GM12878 (cell line): Measurements from ENCODE around the gene ABCA7. TPM values are rescaled to one million over a fixed set of nuclear protein-coding genes. Genes with fewer than 3 reads are reported as not detected.

Experiments used
- ATAC-seq: fragments of 200-7000 bp; cut with Tn5 transposase; 3 replicates; pipeline ENCODE4 v1.9.1; 2020; ENCODE audit warnings: mild to moderate bottlenecking, moderate library complexity
- BruUV-seq: library from RNA; stranded (reverse); fragments of 400-500 nt; replicated peaks from 2 replicates; lab custom pipeline; 2021; lab: Mats Ljungman, UMichigan
- CTCF ChIA-PET: fragments of 300-600 bp; sonication (Branson Sonifier 250); formaldehyde crosslinking; extraction: SDS; loops from one replicate; lab custom pipeline; 2021; ENCODE audit warnings: inconsistent platforms; lab: Yijun Ruan, JAX
- POLR2A ChIA-PET: fragments of 350-600 bp; formaldehyde crosslinking; extraction: SDS; loops from one replicate; lab custom pipeline; 2021; ENCODE audit warnings: inconsistent platforms; lab: Charles Lee
- RAD21 ChIA-PET: fragments of 300-600 bp; sonication (Branson Sonifier 250); formaldehyde crosslinking; loops from one replicate; lab custom pipeline; 2023; ENCODE audit warnings: antibody characterized with exemption; ENCODE audit not compliant: unreplicated experiment; lab: Charles Lee
- SMC1A ChIA-PET: fragments of 300-600 bp; sonication (Branson Sonifier 250); formaldehyde crosslinking; loops from one replicate; lab custom pipeline; 2023; ENCODE audit not compliant: unreplicated experiment, uncharacterized antibody; lab: Charles Lee
- DNase-seq: peaks from one replicate; pipeline ENCODE4 v3.0.0-alpha.2; 2011; ENCODE audit warnings: low read depth, low spot score
- FAIRE-seq: peaks from 3 replicates; lab custom pipeline; 2011; peaks lifted over from hg19 to GRCh38; lab: Jason Lieb, UNC
- H2AFZ ChIP-seq: 2 replicates; pipeline ENCODE4 v1.6.0; 2011; ENCODE audit warnings: low read depth, low read length, control low read depth; ENCODE audit not compliant: control insufficient read depth
- H3K27ac ChIP-seq: 2 replicates; pipeline ENCODE4 v1.5.1; 2011; ENCODE audit warnings: control low read depth; ENCODE audit not compliant: control insufficient read depth, insufficient read depth
- H3K27me3 ChIP-seq, 2 experiments: replicated peaks in 1 of 2; 2 replicates each; pipeline versions ENCODE4 v1.6.0 to v1.6.1; 2011; ENCODE audit warnings: low read length in 1 of 2; ENCODE audit not compliant: control insufficient read depth in 2 of 2, insufficient read depth in 2 of 2
- H3K36me3 ChIP-seq, 2 experiments: 2 replicates each; pipeline ENCODE4 v1.5.1; 2011; ENCODE audit warnings: low read length in 1 of 2; ENCODE audit not compliant: control insufficient read depth in 2 of 2, insufficient read depth in 2 of 2
- H3K4me1 ChIP-seq: 2 replicates; pipeline ENCODE4 v1.6.1; 2011; ENCODE audit warnings: mild to moderate bottlenecking, low read length, moderate library complexity, mixed read lengths; ENCODE audit not compliant: control insufficient read depth, insufficient read depth
- H3K4me2 ChIP-seq: 2 replicates; pipeline ENCODE4 v1.6.0; 2011; ENCODE audit warnings: control low read depth; ENCODE audit not compliant: control insufficient read depth, insufficient read depth
- H3K4me3 ChIP-seq: fragments of 200-600 bp; sonication (generic); 2 replicates; pipeline ENCODE4 v1.5.1; 2016
- H3K79me2 ChIP-seq: 2 replicates; pipeline ENCODE4 v1.6.0; 2011; ENCODE audit warnings: low read length; ENCODE audit not compliant: control insufficient read depth, insufficient read depth
- H3K9ac ChIP-seq: 2 replicates; pipeline ENCODE4 v1.8.0; 2011; ENCODE audit warnings: low read length, control low read depth, mixed read lengths; ENCODE audit not compliant: control insufficient read depth, insufficient read depth
- H3K9me3 ChIP-seq: replicated peaks from 3 replicates; pipeline ENCODE4 v1.5.1; 2011; ENCODE audit warnings: mild to moderate bottlenecking, low read length; ENCODE audit not compliant: control insufficient read depth, insufficient read depth
- H4K20me1 ChIP-seq: 2 replicates; pipeline ENCODE4 v1.6.0; 2011; ENCODE audit not compliant: control insufficient read depth, insufficient read depth
- BHLHE40 ChIP-seq, 2 experiments: fragments of 450-650 bp in 1 of 2; IDR thresholded peaks; 2 replicates each; pipeline ENCODE4 v1.6.1; 2011 to 2017; ENCODE audit warnings: low read depth in 2 of 2, borderline replicate concordance in 1 of 2, improper control_type of control experiment in 1 of 2, low read length in 1 of 2, mild to moderate bottlenecking in 1 of 2
- ESRRA ChIP-seq: IDR thresholded peaks from 2 replicates; pipeline ENCODE4 v1.6.1; 2012; ENCODE audit warnings: mild to moderate bottlenecking, low read length, improper control_type of control experiment
- FOXK2 ChIP-seq: fragments of 450-650 bp; IDR thresholded peaks from 2 replicates; pipeline ENCODE4 v1.6.1; 2017; ENCODE audit warnings: mild to moderate bottlenecking, moderate library complexity
- KLF5 ChIP-seq: fragments of 450-650 bp; IDR thresholded peaks from 2 replicates; pipeline ENCODE4 v1.6.1; 2014; ENCODE audit warnings: mild to moderate bottlenecking; ENCODE audit not compliant: partially characterized antibody
- NR2F1 ChIP-seq: fragments of 450-650 bp; conservative IDR thresholded peaks from 2 replicates; pipeline ENCODE4 v1.6.1; 2017; ENCODE audit warnings: mild to moderate bottlenecking
- POLR2A ChIP-seq: IDR thresholded peaks from 2 replicates; pipeline ENCODE4 v1.6.1; 2011; ENCODE audit warnings: low read depth, mild to moderate bottlenecking, low read length
- USF2 ChIP-seq: IDR thresholded peaks from 2 replicates; pipeline ENCODE4 v1.6.1; 2011; ENCODE audit warnings: low read depth, low read length, improper control_type of control experiment, borderline replicate concordance
- WGBS: methylation state at CpG from one replicate; pipeline ENCODE4 v1.1.6; 2016; ENCODE audit warnings: low lambda C conversion rate; ENCODE audit not compliant: insufficient replicate concordance, insufficient coverage; ENCODE audit errors: missing lambda C conversion rate; 5-methylcytosine and 5-hydroxymethylcytosine counted together
- in situ Hi-C: fragments of 300-500 bp; cut with MboI; formaldehyde crosslinking; loops from 9 replicates; pipeline ENCODE4 v1.14.3; 2018; ENCODE audit warnings: mixed read lengths
- intact Hi-C: fragments of 100-400 bp; cut with micrococcal nuclease; formaldehyde crosslinking; loops from one replicate; pipeline ENCODE4 v1.14.2; 2022; ENCODE audit not compliant: unreplicated experiment
- polyA plus RNA-seq, 11 experiments: library from polyadenylated mRNA; depleted of rRNA in 4 of 11; unstranded in 6 of 11; stranded (reverse) in 5 of 11; fragments of >200 nt; fragmentation: Nextera tagmentation in 4 of 11; fragmentation: Illumina TruSeq in 1 of 11; extraction: Ambion mirVana in 4 of 11; extraction: Trizol in 1 of 11; gene quantifications; 1 replicate in 1 of 11; 2 replicates in 10 of 11; pipeline versions ENCODE4 v1.2.1 to v1.2.3, GENCODE V29; 2011 to 2016; ENCODE audit warnings: inconsistent platforms in 2 of 11, missing spikeins in 2 of 11, low read depth in 1 of 11
- total RNA-seq, 4 experiments: library from RNA; depleted of rRNA in 3 of 4; stranded (reverse); fragments of >200 nt in 3 of 4; fragmentation: Illumina TruSeq in 1 of 4; extraction: Trizol in 1 of 4; gene quantifications; 2 replicates each; pipeline versions ENCODE4 v1.2.1 to v1.2.3, GENCODE V29; 2013 to 2021

The ABCA7 gene
- total and polyA plus RNA-seq, 10 of the 15 experiments (the other 5 are each of a cell fraction or from before 2014, with no cell fraction given), result 1.0 to 49.5 (median 14.8) TPM

DNA sequence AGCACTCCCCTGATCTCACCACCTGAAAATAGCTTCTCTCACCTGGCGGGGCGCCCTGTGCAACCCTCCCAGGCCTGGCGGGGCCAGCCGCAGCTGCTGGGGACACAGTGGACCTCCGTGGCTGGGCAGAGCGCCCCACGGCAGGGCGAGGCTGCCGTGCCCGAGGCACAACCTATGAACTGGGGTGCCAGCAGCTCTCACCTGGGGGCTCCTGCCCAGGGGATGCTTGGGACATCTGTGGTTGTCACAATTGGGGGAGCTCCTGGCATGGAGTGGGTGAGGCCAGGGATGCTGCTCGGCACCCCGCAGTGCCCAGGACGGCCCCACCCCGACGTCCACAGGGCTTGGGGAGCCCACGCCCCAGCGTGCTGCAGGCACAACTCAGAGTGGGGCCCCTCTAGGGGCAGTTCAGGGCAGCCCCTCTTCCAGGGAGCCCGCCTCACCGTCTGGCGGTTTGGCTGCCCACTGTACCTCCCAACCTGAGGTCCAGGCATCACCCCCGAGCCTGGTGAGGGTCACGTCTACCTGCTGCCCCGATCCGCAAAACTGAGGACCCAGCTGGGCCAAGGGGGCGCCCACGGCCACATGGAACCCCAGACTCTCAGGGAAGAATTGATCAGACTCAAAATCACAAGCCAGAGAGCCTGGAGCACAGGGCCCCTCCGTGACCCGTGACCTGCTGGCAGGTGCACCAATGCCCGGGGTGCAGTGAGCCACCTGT, 24.7 kb upstream of the ABCA7 start:
- intact Hi-C loops, result no loop called here
- peaks cover 32% of the 10 kb centered on the region for H3K4me1 ChIP-seq
- no peak for FAIRE-seq
- TF ChIP-seq POLR2A (0 out of 2 replicates have a peak, but pooled peaks have one; percentile 40), FOXK2 (no peak)
- TF ChIP-seq, all 136 proteins: peak for 1
- ATAC-seq (no peak), DNase-seq (no peak)
- peaks cover 3 to 31% of the 10 kb centered on the region in 2 experiments; a peak in 3 of 4 replicates for H3K36me3 ChIP-seq
- H3K27ac ChIP-seq, result 0 out of 2 replicates have a peak overlapping the region, but pooled peaks have one; percentile 9
- peaks cover 58% of the 10 kb centered on the region for H3K79me2 ChIP-seq
- no peak overlapping the region for H3K4me3 ChIP-seq
- H3K9ac ChIP-seq, result no peak overlapping the region
- ChIA-PET SMC1A (no interaction called here), CTCF (no interaction called here), RAD21 (no interaction called here), POLR2A (no interaction called here)
- H3K4me2 ChIP-seq, result peak overlapping the region; percentile 59
- in situ Hi-C loops, result no loop called here
- H2AFZ ChIP-seq, result no peak overlapping the region
- WGBS, result 93% methylated on average over 25 of the region's 29 CpGs
- no TSS peak for BruUV-seq
- H3K9me3 ChIP-seq, result no peaks in the 10 kb centered on the region
- H3K27me3 ChIP-seq, result no peaks in the 10 kb centered on the region
- peaks cover 6% of the 10 kb centered on the region; the same call in 1 of the 2 replicates for H4K20me1 ChIP-seq

DNA sequence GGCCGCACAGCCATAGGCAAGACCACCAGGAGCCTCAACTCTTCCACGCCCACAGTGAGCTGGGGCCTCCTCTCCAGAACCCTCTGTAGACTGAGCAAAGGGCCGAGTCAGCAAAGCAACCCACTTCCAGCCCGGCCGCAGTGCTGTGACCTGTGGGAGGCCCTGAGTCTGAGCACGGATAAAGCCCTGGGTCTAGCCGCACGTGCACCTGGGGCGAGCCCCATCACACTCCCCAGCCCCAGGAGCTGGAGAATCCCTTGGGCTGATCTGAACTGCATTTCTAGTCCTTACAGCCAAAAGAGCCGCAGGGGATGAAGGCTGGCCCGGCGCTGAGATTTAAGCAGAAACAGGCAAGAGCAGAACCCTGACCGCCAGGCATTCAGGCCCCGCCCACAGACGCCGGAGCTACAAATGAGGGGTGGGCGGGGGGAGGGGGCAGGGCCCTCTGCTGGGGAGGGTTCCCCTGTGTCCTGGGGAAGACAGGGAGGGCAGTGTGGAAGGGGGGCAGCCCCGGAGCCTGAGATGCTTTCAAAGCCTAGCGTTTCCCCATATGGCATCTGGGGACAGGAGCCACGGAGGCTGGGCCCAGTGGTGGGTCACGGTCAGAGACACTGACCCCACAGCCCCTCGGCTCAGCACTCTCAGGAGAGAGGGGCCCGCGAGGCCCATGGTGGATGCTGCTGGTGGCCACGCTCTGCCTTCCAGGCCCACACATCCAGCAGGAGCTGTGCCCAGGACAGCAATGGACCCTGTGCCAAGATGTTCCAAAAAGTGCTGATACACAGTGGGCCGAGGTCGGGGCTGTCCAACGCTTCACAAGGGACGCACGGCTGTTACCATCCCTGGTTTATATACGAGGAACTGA, 23.9 kb upstream of the ABCA7 start:
- no peak for TF ChIP-seq KLF5
- peak; percentile 14; the same call in 1 of the 2 replicates for TF ChIP-seq POLR2A
- 0 out of 2 replicates have a peak, but pooled peaks have one; percentile 10 for TF ChIP-seq NR2F1
- TF ChIP-seq ESRRA, result no peak
- no peak for TF ChIP-seq USF2
- TF ChIP-seq BHLHE40 (IDR thresholded peaks at IDR 0.05; ENCODE audit: borderline replicate concordance in 1 of 2, low read depth in 2 of 2, low read length in 1 of 2), result peak; percentile 60 to 84
- DNase-seq (no peak), FAIRE-seq (no peak), ATAC-seq (peak; percentile 15; the same call in 2 of the 3 replicates)
- in situ Hi-C loops (no loop called here), intact Hi-C loops (no loop called here)
- Histone ChIP-seq H3K4me3 (0 out of 2 replicates have a peak overlapping the region, but pooled peaks have one; percentile 50), H3K4me1 (peaks cover 32% of the 10 kb centered on the region), H3K79me2 (peaks cover 66% of the 10 kb centered on the region), H2AFZ (no peak overlapping the region), H3K9me3 (no peaks in the 10 kb centered on the region), H3K27ac (0 out of 2 replicates have a peak overlapping the region, but pooled peaks have one; percentile 9), H4K20me1 (peaks cover 6% of the 10 kb centered on the region; the same call in 1 of the 2 replicates), H3K4me2 (peak overlapping the region; percentile 68), H3K9ac (no peak overlapping the region; the same call in 1 of the 2 replicates), H3K27me3 (no peaks in the 10 kb centered on the region), H3K36me3 (peaks cover 3 to 26% of the 10 kb centered on the region in 2 experiments; a peak in 2 of 4 replicates)
- WGBS, result 68% methylated on average over 23 of the region's 31 CpGs
- CTCF ChIA-PET, result interaction anchor here (0.7 to 0.9 kb wide), 2 partner anchors 10 to 12 kb away, joined by 3 read pairs; partner anchors contain the start of gene CNN2
- SMC1A ChIA-PET, result no interaction called here
- POLR2A ChIA-PET, result interaction anchor here (0.8 to 1.5 kb wide), 2 partner anchors 10 to 124 kb away, joined by 4 to 7 read pairs; partner anchors contain the start of gene CNN2
- no TSS peak for BruUV-seq
- RAD21 ChIA-PET, result no interaction called here
